Measurements from ENCODE around the gene GPR101.
"Not testable (repeated sequence)": the region's sequence is repeated elsewhere in the genome, so short reads cannot be mapped to it uniquely, and the experiment has no call there.

GPR101 gene

GRCh38 chrX:137025930-137026329 is 7.9 kb downstream of the GPR101 start:
- DNase-seq (ENCODE audit: low spot score): no peak

GRCh38 chrX:137000236-137000635 is 33.6 kb downstream of the GPR101 start:
- not testable (repeated sequence) for DNase-seq (ENCODE audit: low spot score)

- no peak for DNase-seq (ENCODE audit: low spot score)
Observed at GRCh38 chrX:136999024-136999423, 34.8 kb downstream of the GPR101 start.
